GM21737 (cell line): ENCODE results near the gene GOLGA2.
"Not testable (repeated sequence)": the region's sequence is repeated elsewhere in the genome, so short reads cannot be mapped to it uniquely, and the experiment has no call there.

ENCODE experiments used
- ATAC-seq: cut with Tn5 transposase; IDR thresholded peaks from one replicate; pipeline ENCODE4 v1.9.1; 2021; ENCODE audit warnings: mild to moderate bottlenecking, moderate library complexity; ENCODE audit not compliant: unreplicated experiment

Gene GOLGA2

GRCh38 chr9:128296340-128297220 lies 20.8 kb upstream of the GOLGA2 start:
- no peak for ATAC-seq

GRCh38 chr9:128294142-128294541 lies 18.3 kb upstream of the GOLGA2 start:
- ATAC-seq, result no peak

- ATAC-seq, result no peak
Measured at GRCh38 chr9:128293091-128293490, 17.3 kb upstream of the GOLGA2 start.

- ATAC-seq, result no peak
Measured at GRCh38 chr9:128292009-128292408, 16.2 kb upstream of the GOLGA2 start.

- no peak for ATAC-seq
Measured at GRCh38 chr9:128288273-128289004, 12.6 kb upstream of the GOLGA2 start.

- ATAC-seq, result no peak
Measured at GRCh38 chr9:128286440-128286839, 10.6 kb upstream of the GOLGA2 start.

GRCh38 chr9:128285033-128285784 lies 9.4 kb upstream of the GOLGA2 start:
- no peak for ATAC-seq

GRCh38 chr9:128282500-128282899 lies 6.7 kb upstream of the GOLGA2 start:
- ATAC-seq, result no peak

GRCh38 chr9:128280084-128280622 lies 4.3 kb upstream of the GOLGA2 start:
- no peak for ATAC-seq

- not testable (repeated sequence) for ATAC-seq
Measured at GRCh38 chr9:128279088-128280073, 3.6 kb upstream of the GOLGA2 start.

- peak; percentile 2 for ATAC-seq
Measured at GRCh38 chr9:128276574-128277270, 915 bp upstream of the GOLGA2 start.

- peak; percentile 90 for ATAC-seq
Measured at GRCh38 chr9:128276008-128276573, 284 bp upstream of the GOLGA2 start, which contains the start of gene SWI5. TSS of gene SWI5 (plus strand) at chr9:128276276.

- no peak for ATAC-seq
Measured at GRCh38 chr9:128274245-128274644, 1.6 kb downstream of the GOLGA2 start.

- ATAC-seq, result no peak
Measured at GRCh38 chr9:128271512-128271911, 4.3 kb downstream of the GOLGA2 start.

- no peak for ATAC-seq
Measured at GRCh38 chr9:128271112-128271511, 4.7 kb downstream of the GOLGA2 start.

- no peak for ATAC-seq
Measured at GRCh38 chr9:128266868-128267590, 8.8 kb downstream of the GOLGA2 start.

GRCh38 chr9:128265348-128265847 lies 10.4 kb downstream of the GOLGA2 start:
- no peak for ATAC-seq

GRCh38 chr9:128262687-128263086 lies 13.1 kb downstream of the GOLGA2 start:
- ATAC-seq, result no peak
